Raji (cell line): ENCODE results near the gene HSD11B2.

Experiments used
- POLR2A ChIP-seq: IDR thresholded peaks from 2 replicates; pipeline ENCODE4 v1.6.1; 2011; ENCODE audit warnings: low read depth, low read length, control low read depth; ENCODE audit not compliant: insufficient read depth

HSD11B2 gene

GRCh38 chr16:67435758-67436164, 4.8 kb downstream of the HSD11B2 start:
- TF ChIP-seq POLR2A, result no peak

DNA sequence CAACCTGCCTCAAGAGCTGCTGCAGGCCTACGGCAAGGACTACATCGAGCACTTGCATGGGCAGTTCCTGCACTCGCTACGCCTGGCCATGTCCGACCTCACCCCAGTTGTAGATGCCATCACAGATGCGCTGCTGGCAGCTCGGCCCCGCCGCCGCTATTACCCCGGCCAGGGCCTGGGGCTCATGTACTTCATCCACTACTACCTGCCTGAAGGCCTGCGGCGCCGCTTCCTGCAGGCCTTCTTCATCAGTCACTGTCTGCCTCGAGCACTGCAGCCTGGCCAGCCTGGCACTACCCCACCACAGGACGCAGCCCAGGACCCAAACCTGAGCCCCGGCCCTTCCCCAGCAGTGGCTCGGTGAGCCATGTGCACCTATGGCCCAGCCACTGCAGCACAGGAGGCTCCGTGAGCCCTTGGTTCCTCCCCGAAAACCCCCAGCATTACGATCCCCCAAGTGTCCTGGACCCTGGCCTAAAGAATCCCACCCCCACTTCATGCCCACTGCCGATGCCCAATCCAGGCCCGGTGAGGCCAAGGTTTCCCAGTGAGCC, 5.8 kb downstream of the HSD11B2 start:
- no peak for TF ChIP-seq POLR2A

DNA sequence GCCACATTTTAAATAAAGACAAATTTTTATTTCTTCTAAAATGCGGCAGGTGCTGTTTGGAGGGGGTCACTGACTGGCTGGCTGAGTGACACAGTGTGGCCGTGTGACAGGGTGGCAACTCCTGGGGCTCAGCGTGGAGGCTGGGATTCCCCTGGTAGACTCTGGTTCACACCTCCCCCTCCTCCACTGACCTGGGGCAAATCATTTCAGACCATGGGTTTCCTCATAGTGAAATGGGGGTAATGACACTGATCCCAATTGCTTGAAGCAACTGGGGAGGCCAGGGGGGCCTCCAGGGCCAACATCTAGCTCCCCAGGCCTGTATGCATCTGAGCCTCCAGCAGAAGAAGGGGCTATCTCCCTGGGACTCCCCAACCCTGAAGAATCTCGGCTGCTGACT, 6.6 kb downstream of the HSD11B2 start:
- no peak for TF ChIP-seq POLR2A

DNA sequence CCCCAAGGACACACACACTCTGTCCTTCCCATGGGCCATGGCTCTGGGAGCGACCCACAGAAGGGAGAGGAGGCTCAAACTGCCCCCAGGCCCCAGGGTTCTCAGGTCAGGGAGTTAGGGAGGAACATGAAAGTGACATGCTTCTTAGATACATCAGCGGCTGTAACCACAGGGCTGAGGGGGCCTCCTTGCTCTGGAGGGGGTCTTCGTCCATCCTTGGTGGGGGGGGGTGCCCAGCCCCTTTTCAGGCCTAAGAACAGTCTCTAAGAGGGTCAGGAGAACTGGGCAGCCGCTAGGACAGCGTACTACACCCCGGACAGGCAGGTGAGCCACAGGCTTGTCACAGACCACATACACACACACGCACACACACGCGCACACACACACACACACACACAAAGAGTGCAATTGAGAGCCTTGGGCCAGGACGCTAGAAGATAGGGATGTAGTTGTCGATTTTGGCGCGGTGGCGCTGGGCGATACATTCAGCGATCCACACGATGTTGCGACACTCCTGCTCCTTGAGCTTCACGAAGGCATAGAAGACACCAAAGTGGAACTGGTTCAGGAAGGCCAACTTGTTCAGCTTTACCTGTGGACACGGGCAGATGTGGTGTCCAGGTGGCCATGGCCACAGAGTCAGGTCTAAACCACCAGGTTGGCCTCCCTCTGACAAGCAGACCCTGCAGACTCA, 7.3 kb downstream of the HSD11B2 start:
- TF ChIP-seq POLR2A, result no peak

DNA sequence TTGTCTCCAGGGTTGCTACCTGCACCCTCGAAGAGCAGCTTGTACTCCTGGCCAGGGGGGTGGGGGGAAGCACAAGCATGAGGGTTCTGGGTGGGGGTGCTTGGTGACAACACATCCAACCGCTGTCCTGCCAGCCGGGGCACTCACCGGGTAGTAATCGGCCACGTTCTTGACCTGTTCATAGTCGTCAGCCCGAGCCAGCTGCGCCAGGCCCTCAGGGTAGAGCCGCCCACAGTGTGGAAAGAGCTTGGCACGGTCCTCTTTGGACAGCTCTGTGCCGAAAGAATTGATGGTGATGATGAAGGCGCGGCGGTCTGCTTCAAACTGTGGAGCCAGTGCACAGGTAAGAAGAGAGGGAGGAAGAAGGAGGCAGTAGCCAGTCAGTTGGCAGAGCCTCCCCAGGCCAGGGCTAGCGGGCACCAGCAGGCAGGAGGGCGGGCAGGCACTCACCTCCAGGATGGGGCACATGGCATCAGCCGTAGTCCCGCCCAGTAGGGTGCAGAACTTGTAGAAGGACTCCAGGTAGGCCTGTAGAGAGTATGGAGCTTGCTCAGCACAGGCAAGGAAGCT, 8.0 kb downstream of the HSD11B2 start:
- TF ChIP-seq POLR2A, result no peak

DNA sequence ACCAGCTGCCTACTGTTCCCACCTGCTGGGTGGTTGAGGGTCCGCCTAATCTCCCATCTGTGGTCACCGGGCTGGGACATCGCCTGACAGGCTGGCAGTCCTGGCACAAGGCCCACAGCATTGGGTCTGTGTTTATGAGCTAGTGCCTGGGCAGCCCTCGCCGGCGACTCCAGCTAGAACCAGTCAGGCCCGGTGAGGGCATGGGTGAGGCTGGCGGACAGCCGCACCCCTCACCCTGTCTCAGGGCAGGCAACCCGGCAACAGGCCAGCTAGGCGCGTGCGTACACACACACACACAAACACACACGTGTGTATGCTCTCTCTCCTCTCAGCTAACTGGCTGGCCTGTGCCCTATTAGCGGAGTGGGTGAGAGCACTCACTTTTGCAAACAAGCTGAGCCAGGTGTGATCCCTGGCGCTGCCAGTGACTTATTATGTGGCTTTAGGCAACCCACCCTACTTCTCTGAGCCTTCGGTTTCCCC, 10.4 kb downstream of the HSD11B2 start:
- no peak for TF ChIP-seq POLR2A

- TF ChIP-seq POLR2A, result no peak
Observed at GRCh38 chr16:67441907-67442306, 11.0 kb downstream of the HSD11B2 start.

DNA sequence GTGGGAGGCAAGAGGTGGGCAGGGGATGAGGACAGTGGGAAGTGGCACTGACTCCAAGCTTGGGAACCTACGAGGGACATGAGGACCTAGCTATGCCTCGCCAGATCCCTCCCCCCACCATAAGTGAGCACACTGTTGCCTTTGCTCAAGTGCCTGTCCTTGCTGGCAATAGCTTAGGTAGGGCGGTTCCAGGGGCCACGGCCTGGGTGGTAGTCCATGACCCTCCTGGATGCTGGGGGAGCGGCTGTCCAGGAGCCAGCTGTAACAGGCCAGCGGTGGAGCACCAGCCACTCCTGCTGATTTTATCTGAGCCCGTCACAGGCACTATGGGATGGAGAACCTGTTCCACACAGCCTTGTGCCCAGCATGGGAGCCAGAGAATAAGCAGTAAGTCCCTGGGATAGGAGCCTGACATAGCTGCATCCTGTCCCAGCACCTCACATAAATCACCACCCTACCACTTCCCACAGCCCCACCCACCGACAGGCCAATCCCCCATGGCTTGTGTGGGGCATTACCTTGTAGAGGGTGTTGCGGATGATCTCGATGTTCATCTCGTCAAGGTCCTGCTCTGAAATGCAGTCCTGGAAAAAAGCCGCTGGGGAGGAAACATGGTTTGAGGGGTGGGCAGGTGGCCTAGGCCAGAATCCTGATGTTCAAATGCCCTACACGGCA, 11.8 kb downstream of the HSD11B2 start:
- TF ChIP-seq POLR2A, result no peak

GRCh38 chr16:67443265-67443664, 12.3 kb downstream of the HSD11B2 start:
- TF ChIP-seq POLR2A, result no peak

- TF ChIP-seq POLR2A, result no peak
Observed at GRCh38 chr16:67444259-67445125, 13.6 kb downstream of the HSD11B2 start.

GRCh38 chr16:67445126-67445426, 14.2 kb downstream of the HSD11B2 start:
- no peak for TF ChIP-seq POLR2A

DNA sequence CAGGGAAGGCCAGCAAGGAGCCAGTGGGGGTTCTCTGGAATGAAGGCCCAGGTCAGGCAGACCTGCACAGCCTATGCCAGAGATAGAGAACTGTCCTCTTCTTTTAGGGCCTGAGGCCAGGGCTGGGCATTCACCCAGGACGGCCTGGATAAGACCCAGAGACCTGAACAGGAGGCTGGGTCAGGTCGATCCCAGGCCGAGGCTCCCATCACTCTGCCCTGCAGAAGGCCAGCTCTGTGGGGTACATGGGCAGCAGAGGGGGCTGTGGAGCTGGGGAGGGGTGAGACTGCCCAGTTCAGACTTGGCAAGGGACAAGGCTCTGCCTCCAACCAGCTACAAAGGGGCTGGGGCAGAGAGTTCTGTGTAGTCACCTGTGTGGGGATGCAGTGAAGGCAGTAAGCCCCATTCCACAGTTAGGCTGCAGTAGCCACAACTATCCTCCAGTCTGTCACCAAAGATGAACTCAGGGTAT, 14.6 kb downstream of the HSD11B2 start:
- no peak for TF ChIP-seq POLR2A

- TF ChIP-seq POLR2A, result no peak
Observed at GRCh38 chr16:67445913-67446907, 15.3 kb downstream of the HSD11B2 start.

DNA sequence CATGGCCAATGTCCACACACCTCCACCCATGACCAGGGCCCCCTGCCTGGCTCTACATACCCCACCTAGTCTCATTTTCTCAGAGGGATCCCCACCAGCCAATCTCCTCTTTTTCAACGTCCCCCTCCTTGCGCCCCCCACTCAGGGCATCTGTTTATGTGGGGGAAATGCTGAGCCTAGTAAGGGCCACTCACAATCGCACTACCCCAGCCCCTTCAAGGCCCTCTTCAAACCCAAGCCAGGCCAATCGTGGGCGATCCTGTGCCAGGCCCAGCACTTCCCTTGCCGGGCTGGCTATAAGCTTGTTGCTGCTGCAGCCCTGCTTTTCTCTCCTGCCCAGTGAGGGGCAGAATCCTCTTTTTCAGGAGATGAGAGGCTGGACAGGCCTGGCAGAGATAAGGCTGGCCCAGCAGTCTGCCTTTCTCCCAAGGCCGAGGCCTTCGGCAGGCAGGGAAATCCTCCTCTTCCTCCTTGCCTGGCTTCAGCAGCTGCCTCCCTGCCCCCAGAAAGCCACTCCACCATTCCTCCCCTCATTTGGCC, 16.1 kb downstream of the HSD11B2 start:
- no peak for TF ChIP-seq POLR2A

GRCh38 chr16:67447508-67448076, 16.7 kb downstream of the HSD11B2 start:
- TF ChIP-seq POLR2A, result no peak
